ENCODE results near the gene GSG1L. TPM values are rescaled to one million over a fixed set of nuclear protein-coding genes. Genes with fewer than 3 reads are reported as not detected.

Gene GSG1L
- polyA plus RNA-seq, 1 donor (not counting 4 experiments of a cell fraction or from before 2014, with no cell fraction given) = not detected

- Histone ChIP-seq H3K4me1 (ENCODE audit: control insufficient read depth, extremely low read depth, insufficient read depth, low read length) (no peaks in the 10 kb centered on the region), H3K9me1 (ENCODE audit: control insufficient read depth, extremely low read depth, insufficient read depth, low read length) (no peaks in the 10 kb centered on the region), H3K27ac (ENCODE audit: control insufficient read depth, insufficient read depth, low read length) (no peak overlapping the region), H2AFZ (ENCODE audit: control insufficient read depth, low read length) (no peak overlapping the region), H3K9ac (ENCODE audit: control insufficient read depth, extremely low read depth, insufficient read depth, low read length) (no peak overlapping the region), H3K79me2 (ENCODE audit: control insufficient read depth, insufficient read depth, low read length) (no peaks in the 10 kb centered on the region), H3K4me2 (ENCODE audit: control insufficient read depth, extremely low read depth, insufficient read depth, low read depth, low read length) (no peak overlapping the region), H3K36me3 (ENCODE audit: control insufficient read depth in 2 of 2, extremely low read depth in 1 of 2, insufficient read depth in 2 of 2, low read length in 2 of 2) (no peaks in the 10 kb centered on the region), H4K20me1 (ENCODE audit: control insufficient read depth, extremely low read depth, insufficient read depth, low read length) (no peaks in the 10 kb centered on the region), H3K27me3 (ENCODE audit: control insufficient read depth, extremely low read depth, insufficient read depth, low read length) (no peaks in the 10 kb centered on the region), H3K9me3 (ENCODE audit: control insufficient read depth, low read depth, low read length) (no peaks in the 10 kb centered on the region), H3K4me3 (ENCODE audit: control insufficient read depth in 2 of 3, extremely low read depth in 1 of 3, insufficient read depth in 2 of 3, low read depth in 1 of 3, low read length in 3 of 3) (no peak overlapping the region)
- FAIRE-seq (no peak), DNase-seq (ENCODE audit: low read depth, low spot score) (no peak)
- dilution Hi-C loops (cut with MboI; ENCODE audit: extremely low pct_ligation_motif_present, low sequenced_read_pairs) = no loop called here
- TF ChIP-seq EZH2 (IDR thresholded peaks at IDR 0.05; ENCODE audit: low read length) = no peak
- TF ChIP-seq, protein P1, sequence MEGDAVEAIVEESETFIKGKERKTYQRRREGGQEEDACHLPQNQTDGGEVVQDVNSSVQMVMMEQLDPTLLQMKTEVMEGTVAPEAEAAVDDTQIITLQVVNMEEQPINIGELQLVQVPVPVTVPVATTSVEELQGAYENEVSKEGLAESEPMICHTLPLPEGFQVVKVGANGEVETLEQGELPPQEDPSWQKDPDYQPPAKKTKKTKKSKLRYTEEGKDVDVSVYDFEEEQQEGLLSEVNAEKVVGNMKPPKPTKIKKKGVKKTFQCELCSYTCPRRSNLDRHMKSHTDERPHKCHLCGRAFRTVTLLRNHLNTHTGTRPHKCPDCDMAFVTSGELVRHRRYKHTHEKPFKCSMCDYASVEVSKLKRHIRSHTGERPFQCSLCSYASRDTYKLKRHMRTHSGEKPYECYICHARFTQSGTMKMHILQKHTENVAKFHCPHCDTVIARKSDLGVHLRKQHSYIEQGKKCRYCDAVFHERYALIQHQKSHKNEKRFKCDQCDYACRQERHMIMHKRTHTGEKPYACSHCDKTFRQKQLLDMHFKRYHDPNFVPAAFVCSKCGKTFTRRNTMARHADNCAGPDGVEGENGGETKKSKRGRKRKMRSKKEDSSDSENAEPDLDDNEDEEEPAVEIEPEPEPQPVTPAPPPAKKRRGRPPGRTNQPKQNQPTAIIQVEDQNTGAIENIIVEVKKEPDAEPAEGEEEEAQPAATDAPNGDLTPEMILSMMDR (optimal IDR thresholded peaks at IDR 0.05 in 1 of 3, IDR thresholded peaks at IDR 0.05 in 1 of 3, conservative IDR thresholded peaks at IDR 0.05 in 1 of 3; ENCODE audit: extremely low read depth in 1 of 3, insufficient read depth in 2 of 3, low read length in 3 of 3) = no peak
Observed at GRCh38 chr16:27962197-27962596, 101.3 kb downstream of the GSG1L start.

GRCh38 chr16:27961296-27961620 is 102.3 kb downstream of the GSG1L start:
- dilution Hi-C loops (cut with MboI; ENCODE audit: extremely low pct_ligation_motif_present, low sequenced_read_pairs) = no loop called here
- no peak overlapping the region for H3K4me3 ChIP-seq (ENCODE audit: control insufficient read depth in 2 of 3, extremely low read depth in 1 of 3, insufficient read depth in 2 of 3, low read depth in 1 of 3, low read length in 3 of 3)
- H3K9ac ChIP-seq (ENCODE audit: control insufficient read depth, extremely low read depth, insufficient read depth, low read length) = no peak overlapping the region
- no peaks in the 10 kb centered on the region for H3K4me1 ChIP-seq (ENCODE audit: control insufficient read depth, extremely low read depth, insufficient read depth, low read length)
- H4K20me1 ChIP-seq (ENCODE audit: control insufficient read depth, extremely low read depth, insufficient read depth, low read length) = no peaks in the 10 kb centered on the region
- no peaks in the 10 kb centered on the region for H3K9me1 ChIP-seq (ENCODE audit: control insufficient read depth, extremely low read depth, insufficient read depth, low read length)
- no peaks in the 10 kb centered on the region for H3K36me3 ChIP-seq (ENCODE audit: control insufficient read depth in 2 of 2, extremely low read depth in 1 of 2, insufficient read depth in 2 of 2, low read length in 2 of 2)
- no peaks in the 10 kb centered on the region for H3K9me3 ChIP-seq (ENCODE audit: control insufficient read depth, low read depth, low read length)
- H3K4me2 ChIP-seq (ENCODE audit: control insufficient read depth, extremely low read depth, insufficient read depth, low read depth, low read length) = no peak overlapping the region
- H3K27ac ChIP-seq (ENCODE audit: control insufficient read depth, insufficient read depth, low read length) = no peak overlapping the region
- H3K79me2 ChIP-seq (ENCODE audit: control insufficient read depth, insufficient read depth, low read length) = no peaks in the 10 kb centered on the region
- FAIRE-seq = no peak
- no peak for DNase-seq (ENCODE audit: low read depth, low spot score)
- no peak for TF ChIP-seq EZH2 (IDR thresholded peaks at IDR 0.05; ENCODE audit: low read length)
- TF ChIP-seq, protein P1 (optimal IDR thresholded peaks at IDR 0.05 in 1 of 3, IDR thresholded peaks at IDR 0.05 in 1 of 3, conservative IDR thresholded peaks at IDR 0.05 in 1 of 3; ENCODE audit: extremely low read depth in 1 of 3, insufficient read depth in 2 of 3, low read length in 3 of 3) = no peak
- H2AFZ ChIP-seq (ENCODE audit: control insufficient read depth, low read length) = no peak overlapping the region
- no peaks in the 10 kb centered on the region for H3K27me3 ChIP-seq (ENCODE audit: control insufficient read depth, extremely low read depth, insufficient read depth, low read length)

Data from keratinocyte (primary cell).